ENCODE measurements around the gene KIFAP3.

KIFAP3 gene

GRCh38 chr1:169933984-169934725, 140.3 kb downstream of the KIFAP3 start:
- peak; percentile 14 for DNase-seq (ENCODE audit: low read depth)
- no peak for TF ChIP-seq CTCF (conservative IDR thresholded peaks at IDR 0.05; ENCODE audit: low read length)
- H3K4me3 ChIP-seq (ENCODE audit: low read length) = no peak overlapping the region

- H3K4me3 ChIP-seq (ENCODE audit: low read length) = no peak overlapping the region
- no peak for TF ChIP-seq CTCF (conservative IDR thresholded peaks at IDR 0.05; ENCODE audit: low read length)
- no peak for DNase-seq (ENCODE audit: low read depth)
These were observed 142.7 kb downstream of the KIFAP3 start for GRCh38 chr1:169931795-169932231.

- no peak for TF ChIP-seq CTCF (conservative IDR thresholded peaks at IDR 0.05; ENCODE audit: low read length)
- H3K4me3 ChIP-seq (ENCODE audit: low read length) = no peak overlapping the region
- DNase-seq (ENCODE audit: low read depth) = no peak
These were observed 145.3 kb downstream of the KIFAP3 start for GRCh38 chr1:169929210-169929526.

GRCh38 chr1:169928438-169929209, 145.9 kb downstream of the KIFAP3 start:
- TF ChIP-seq CTCF (conservative IDR thresholded peaks at IDR 0.05; ENCODE audit: low read length) = peak; percentile 77
- peak; percentile 69 for DNase-seq (ENCODE audit: low read depth)
- no peak overlapping the region for H3K4me3 ChIP-seq (ENCODE audit: low read length)

- H3K4me3 ChIP-seq (ENCODE audit: low read length) = no peak overlapping the region
- peak; percentile 22 for DNase-seq (ENCODE audit: low read depth)
These were observed 148.7 kb downstream of the KIFAP3 start for GRCh38 chr1:169925505-169926482.

GRCh38 chr1:169924829-169925228, 149.7 kb downstream of the KIFAP3 start:
- no peak overlapping the region for H3K4me3 ChIP-seq (ENCODE audit: low read length)
- no peak for DNase-seq (ENCODE audit: low read depth)
- no peak for TF ChIP-seq CTCF (conservative IDR thresholded peaks at IDR 0.05; ENCODE audit: low read length)

More at GRCh38 chr1:169925505-169926482, 148.7 kb downstream of the KIFAP3 start:
- TF ChIP-seq CTCF (conservative IDR thresholded peaks at IDR 0.05; ENCODE audit: low read length) = no peak
